SK-N-DZ (cell line): ENCODE measurements around the gene EDA2R. TPM values are rescaled to one million over a fixed set of nuclear protein-coding genes. Genes with fewer than 3 reads are reported as not detected.
A peak's percentile ranks its signal among the peaks of the same experiment; 100 is the strongest.

Experiments used
- DNase-seq: peaks from one replicate; pipeline ENCODE4 v3.0.0-alpha.2; 2015; ENCODE audit warnings: low spot score
- polyA plus RNA-seq, 2 experiments: library from polyadenylated mRNA; depleted of rRNA; stranded (reverse); fragments of >200 nt; gene quantifications; 2 replicates each; pipeline ENCODE4 v1.2.3, GENCODE V29; 2014

EDA2R gene
- polyA plus RNA-seq (2014; cell fraction: cytosol; rRNA removed): 3.4 and 3.6 TPM in 2 replicates
- 9.0 and 11.4 TPM in 2 replicates for polyA plus RNA-seq (2014; cell fraction: nucleus; rRNA removed)

- peak; percentile 78 for DNase-seq
Measured at GRCh38 chrX:66638591-66639500, at the start of gene EDA2R. EDA2R (minus strand) TSS chrX:66639078; CDS start chrX:66616020, 23,058 bp downstream.

GRCh38 chrX:66684196-66684595 is 45.3 kb upstream of the EDA2R start:
- no peak for DNase-seq

GRCh38 chrX:66680451-66680850 is 41.6 kb upstream of the EDA2R start:
- no peak for DNase-seq

- DNase-seq: no peak
Measured at GRCh38 chrX:66677430-66677829, 38.6 kb upstream of the EDA2R start.

- no peak for DNase-seq
Measured at GRCh38 chrX:66676990-66677389, 38.1 kb upstream of the EDA2R start.

GRCh38 chrX:66676413-66676812 is 37.5 kb upstream of the EDA2R start:
- no peak for DNase-seq

GRCh38 chrX:66675541-66675940 is 36.7 kb upstream of the EDA2R start:
- no peak for DNase-seq

- no peak for DNase-seq
Measured at GRCh38 chrX:66674506-66674905, 35.6 kb upstream of the EDA2R start.

GRCh38 chrX:66672106-66672505 is 33.2 kb upstream of the EDA2R start:
- no peak for DNase-seq

GRCh38 chrX:66654411-66654810 is 15.5 kb upstream of the EDA2R start:
- no peak for DNase-seq

- no peak for DNase-seq
Measured at GRCh38 chrX:66635360-66635759, 3.5 kb downstream of the EDA2R start.

GRCh38 chrX:66634272-66634671 is 4.6 kb downstream of the EDA2R start:
- DNase-seq: no peak

GRCh38 chrX:66633541-66633940 is 5.3 kb downstream of the EDA2R start:
- no peak for DNase-seq

GRCh38 chrX:66632981-66633380 is 5.9 kb downstream of the EDA2R start:
- DNase-seq: no peak

- DNase-seq: no peak
Measured at GRCh38 chrX:66632473-66632872, 6.4 kb downstream of the EDA2R start.

GRCh38 chrX:66625525-66625924 is 13.4 kb downstream of the EDA2R start:
- DNase-seq: no peak

- no peak for DNase-seq
Measured at GRCh38 chrX:66622209-66622608, 16.7 kb downstream of the EDA2R start.

- DNase-seq: no peak
Measured at GRCh38 chrX:66616944-66617343, 21.9 kb downstream of the EDA2R start.

- DNase-seq: no peak
Measured at GRCh38 chrX:66602381-66602938, 36.4 kb downstream of the EDA2R start.

- DNase-seq: no peak
Measured at GRCh38 chrX:66601522-66601921, 37.4 kb downstream of the EDA2R start.

GRCh38 chrX:66579219-66579618 is 59.7 kb downstream of the EDA2R start:
- DNase-seq: no peak

- DNase-seq: no peak
Measured at GRCh38 chrX:66553973-66554372, 84.9 kb downstream of the EDA2R start.

- DNase-seq: no peak
Measured at GRCh38 chrX:66547847-66548369, 91.0 kb downstream of the EDA2R start.
